Activated T-cell treated with anti-CD3 and anti-CD28 coated beads, Interleukin-2, amount 50 U/mL, for 4 hours (primary cell): Measurements from ENCODE around the gene MRPL24. TPM values are rescaled to one million over a fixed set of nuclear protein-coding genes. Genes with fewer than 3 reads are reported as not detected.

Experiments
- ATAC-seq, 2 donors: fragments of 200-7000 bp; cut with Tn5 transposase; one replicate each; pipeline ENCODE4 v1.10.0; 2021
- DNase-seq: peaks from one replicate; pipeline ENCODE4 v3.0.0-alpha.2; 2020
- H3K27me3 Mint-ChIP-seq: one replicate; pipeline ENCODE4 v1.8.0; 2021; ENCODE audit warnings: low read depth, mixed read lengths
- H3K36me3 Mint-ChIP-seq: one replicate; pipeline ENCODE4 v1.8.0; 2022; ENCODE audit warnings: mixed read lengths; ENCODE audit not compliant: insufficient read depth
- H3K4me1 Mint-ChIP-seq: one replicate; pipeline ENCODE4 v1.8.0; 2021; ENCODE audit warnings: low read depth, mixed read lengths
- H3K4me3 Mint-ChIP-seq: one replicate; pipeline ENCODE4 v1.8.0; 2021; ENCODE audit warnings: mild to moderate bottlenecking, moderate library complexity, mixed read lengths
- H3K9me3 Mint-ChIP-seq: one replicate; pipeline ENCODE4 v1.8.0; 2021; ENCODE audit warnings: mixed read lengths
- total RNA-seq, 3 donors: library from RNA; stranded (reverse); gene quantifications; one replicate each; pipeline ENCODE4 v1.2.1, GENCODE V29; 2021

The MRPL24 gene
- total RNA-seq, 3 donors from 2014 or later, result 132 to 138 (median 132) TPM

- Mint-ChIP-seq H3K4me1 (peaks cover 46% of the 10 kb centered on the region), H3K36me3 (no peaks in the 10 kb centered on the region), H3K9me3 (no peaks in the 10 kb centered on the region), H3K4me3 (peak within 1 kb of the TSS; percentile 94), H3K27me3 (no peaks in the 10 kb centered on the region)
- no peak for DNase-seq
- no peak for ATAC-seq
Measured at GRCh38 chr1:156751451-156751756, 10.5 kb upstream of the MRPL24 start, which contains the start of gene HDGF. HDGF (minus strand) TSS chr1:156751675; CDS start chr1:156751429, 246 bp downstream.

GRCh38 chr1:156750711-156751450, 10.0 kb upstream of the MRPL24 start:
- H3K36me3 Mint-ChIP-seq, result peaks cover 2% of the 10 kb centered on the region
- no peaks in the 10 kb centered on the region for H3K27me3 Mint-ChIP-seq
- H3K9me3 Mint-ChIP-seq, result no peaks in the 10 kb centered on the region
- peak overlapping the region; percentile 94 for H3K4me3 Mint-ChIP-seq
- peaks cover 51% of the 10 kb centered on the region for H3K4me1 Mint-ChIP-seq
- ATAC-seq (peak; percentile 24 to 29), DNase-seq (peak; percentile 31)

GRCh38 chr1:156750191-156750672, 9.3 kb upstream of the MRPL24 start:
- Mint-ChIP-seq H3K36me3 (peaks cover 7% of the 10 kb centered on the region), H3K4me3 (peak overlapping the region; percentile 94), H3K4me1 (peaks cover 57% of the 10 kb centered on the region), H3K9me3 (no peaks in the 10 kb centered on the region), H3K27me3 (no peaks in the 10 kb centered on the region)
- peak; percentile 8 to 12 for ATAC-seq
- DNase-seq, result peak; percentile 47

- Mint-ChIP-seq H3K27me3 (no peaks in the 10 kb centered on the region), H3K4me1 (peaks cover 57% of the 10 kb centered on the region), H3K36me3 (peaks cover 7% of the 10 kb centered on the region), H3K4me3 (peak overlapping the region; percentile 94), H3K9me3 (no peaks in the 10 kb centered on the region)
- ATAC-seq (no peak), DNase-seq (no peak)
Measured at GRCh38 chr1:156749419-156750118, 8.7 kb upstream of the MRPL24 start.

GRCh38 chr1:156748670-156749418, 8.0 kb upstream of the MRPL24 start:
- Mint-ChIP-seq H3K36me3 (peaks cover 10% of the 10 kb centered on the region), H3K27me3 (no peaks in the 10 kb centered on the region), H3K4me3 (peak overlapping the region; percentile 94), H3K9me3 (no peaks in the 10 kb centered on the region), H3K4me1 (peaks cover 57% of the 10 kb centered on the region)
- ATAC-seq (no peak), DNase-seq (no peak)

- peaks cover 53% of the 10 kb centered on the region for H3K4me1 Mint-ChIP-seq
- no peaks in the 10 kb centered on the region for H3K9me3 Mint-ChIP-seq
- H3K27me3 Mint-ChIP-seq, result no peaks in the 10 kb centered on the region
- no peak for DNase-seq
- H3K36me3 Mint-ChIP-seq, result peaks cover 15% of the 10 kb centered on the region
- peak overlapping the region; percentile 94 for H3K4me3 Mint-ChIP-seq
- ATAC-seq, result no peak
Measured at GRCh38 chr1:156747742-156748669, 7.1 kb upstream of the MRPL24 start.

GRCh38 chr1:156746728-156747631, 6.1 kb upstream of the MRPL24 start:
- peak overlapping the region; percentile 94 for H3K4me3 Mint-ChIP-seq
- H3K4me1 Mint-ChIP-seq, result peaks cover 52% of the 10 kb centered on the region
- H3K27me3 Mint-ChIP-seq, result no peaks in the 10 kb centered on the region
- DNase-seq, result peak; percentile 45
- peaks cover 20% of the 10 kb centered on the region for H3K36me3 Mint-ChIP-seq
- ATAC-seq, result no peak
- no peaks in the 10 kb centered on the region for H3K9me3 Mint-ChIP-seq

GRCh38 chr1:156746406-156746727, 5.5 kb upstream of the MRPL24 start:
- Mint-ChIP-seq H3K36me3 (peaks cover 23% of the 10 kb centered on the region), H3K27me3 (no peaks in the 10 kb centered on the region), H3K4me3 (peak overlapping the region; percentile 81), H3K9me3 (no peaks in the 10 kb centered on the region), H3K4me1 (peaks cover 56% of the 10 kb centered on the region)
- no peak for DNase-seq
- ATAC-seq, result no peak

GRCh38 chr1:156745881-156746280, 5.0 kb upstream of the MRPL24 start:
- Mint-ChIP-seq H3K4me3 (peak overlapping the region; percentile 81), H3K36me3 (peaks cover 25% of the 10 kb centered on the region), H3K27me3 (no peaks in the 10 kb centered on the region), H3K9me3 (no peaks in the 10 kb centered on the region), H3K4me1 (peaks cover 58% of the 10 kb centered on the region)
- DNase-seq (no peak), ATAC-seq (no peak)

GRCh38 chr1:156744786-156745419, 4.0 kb upstream of the MRPL24 start:
- no peak overlapping the region for H3K4me3 Mint-ChIP-seq
- DNase-seq, result no peak
- peaks cover 25% of the 10 kb centered on the region for H3K36me3 Mint-ChIP-seq

GRCh38 chr1:156744344-156744743, 3.5 kb upstream of the MRPL24 start:
- DNase-seq (no peak), ATAC-seq (no peak)
- no peaks in the 10 kb centered on the region for H3K27me3 Mint-ChIP-seq
- H3K4me1 Mint-ChIP-seq, result peaks cover 53% of the 10 kb centered on the region
- H3K4me3 Mint-ChIP-seq, result no peak overlapping the region
- peaks cover 25% of the 10 kb centered on the region for H3K36me3 Mint-ChIP-seq
- no peaks in the 10 kb centered on the region for H3K9me3 Mint-ChIP-seq

More at GRCh38 chr1:156744786-156745419, 4.0 kb upstream of the MRPL24 start:
- no peaks in the 10 kb centered on the region for H3K9me3 Mint-ChIP-seq
- ATAC-seq, result no peak
- peaks cover 58% of the 10 kb centered on the region for H3K4me1 Mint-ChIP-seq
- no peaks in the 10 kb centered on the region for H3K27me3 Mint-ChIP-seq

- Mint-ChIP-seq H3K27me3 (no peaks in the 10 kb centered on the region), H3K36me3 (peaks cover 28% of the 10 kb centered on the region), H3K9me3 (no peaks in the 10 kb centered on the region), H3K4me1 (peaks cover 52% of the 10 kb centered on the region), H3K4me3 (no peak overlapping the region)
- ATAC-seq (no peak), DNase-seq (no peak)
Measured at GRCh38 chr1:156743367-156744302, 2.7 kb upstream of the MRPL24 start.
